A549 (cell line): ENCODE measurements around the gene MAT2A. TPM values are rescaled to one million over a fixed set of nuclear protein-coding genes. Genes with fewer than 3 reads are reported as not detected.
"Not testable (repeated sequence)": the region's sequence is repeated elsewhere in the genome, so short reads cannot be mapped to it uniquely, and the experiment has no call there.

ENCODE experiments used
- ATAC-seq, 2 experiments: fragments of 200-7000 bp in 1 of 2; fragments of >200 bp in 1 of 2; cut with Nextera tagmentation in 1 of 2; cut with Tn5 transposase in 1 of 2; 3 replicates each; pipeline versions ENCODE4 v1.8.0 to v1.9.1; 2018 to 2020; ENCODE audit warnings: mild to moderate bottlenecking in 1 of 2, moderate library complexity in 1 of 2
- CTCF ChIA-PET: fragments of 300-600 bp; sonication (Branson Sonifier 250); formaldehyde crosslinking; extraction: SDS; loops from one replicate; lab custom pipeline; 2021; ENCODE audit warnings: antibody characterized with exemption, inconsistent platforms; lab: Yijun Ruan, JAX
- POLR2A ChIA-PET: fragments of 350-600 bp; formaldehyde crosslinking; extraction: SDS; loops from one replicate; lab custom pipeline; 2021; ENCODE audit warnings: antibody characterized with exemption, inconsistent platforms; lab: Yijun Ruan, JAX
- DNase-seq, 2 experiments: peaks; one replicate each; pipeline versions ENCODE4 v3.0.0 to v3.0.0-alpha.2; 2011 to 2016; ENCODE audit warnings: low read depth in 1 of 2, low spot score in 1 of 2
- FAIRE-seq: peaks from 2 replicates; lab custom pipeline; 2011; peaks lifted over from hg19 to GRCh38; lab: Jason Lieb, UNC
- H3K27ac ChIP-seq, 2 experiments: fragments of >200 bp; sonication (Bioruptor Twin); formaldehyde crosslinking; 3 replicates each; pipeline ENCODE4 v1.5.1; 2016 to 2017
- H3K4me1 ChIP-seq: fragments of >200 bp; sonication (Bioruptor Twin); formaldehyde crosslinking; 3 replicates; pipeline ENCODE4 v1.6.1; 2016
- H3K4me2 ChIP-seq: fragments of >200 bp; sonication (Bioruptor Twin); formaldehyde crosslinking; 3 replicates; pipeline ENCODE4 v1.6.1; 2016
- H3K4me3 ChIP-seq: fragments of >200 bp; sonication (Bioruptor Twin); formaldehyde crosslinking; 3 replicates; pipeline ENCODE4 v1.5.1; 2016
- H3K9me3 ChIP-seq: fragments of >200 bp; sonication (Bioruptor Twin); formaldehyde crosslinking; 3 replicates; pipeline ENCODE4 v1.6.1; 2016
- CBX8 ChIP-seq: fragments of 200-600 bp; sonication (generic); IDR thresholded peaks from 2 replicates; pipeline ENCODE4 v1.6.1; 2016
- FOSL2 ChIP-seq, 2 experiments: fragments of 450-650 bp in 1 of 2; fragments of >200 bp in 1 of 2; sonication (Bioruptor Twin) in 1 of 2; formaldehyde crosslinking; IDR thresholded peaks; 2 replicates each; pipeline versions ENCODE4 v1.5.0 to v1.6.1; 2016 to 2020; ENCODE audit warnings: mild to moderate bottlenecking in 1 of 2, moderate library complexity in 1 of 2
- POLR2AphosphoS2 ChIP-seq: conservative IDR thresholded peaks from 2 replicates; pipeline ENCODE4 v1.6.1; 2012; ENCODE audit warnings: low read length, improper control_type of control experiment, inconsistent platforms
- RAD21 ChIP-seq, 2 experiments: fragments of >200 bp in 1 of 2; sonication (Bioruptor Twin) in 1 of 2; formaldehyde crosslinking in 1 of 2; IDR thresholded peaks in 1 of 2; conservative IDR thresholded peaks in 1 of 2; 2 replicates in 1 of 2; 3 replicates in 1 of 2; pipeline ENCODE4 v1.6.1; 2012 to 2018; ENCODE audit warnings: inconsistent platforms in 1 of 2
- RFX5 ChIP-seq: fragments of 450-650 bp; IDR thresholded peaks from 2 replicates; pipeline ENCODE4 v1.7.1; 2014; ENCODE audit warnings: antibody characterized with exemption, mild to moderate bottlenecking, moderate library complexity
- RNF2 ChIP-seq: fragments of 200-600 bp; sonication (generic); IDR thresholded peaks from 2 replicates; pipeline ENCODE4 v1.6.1; 2016; ENCODE audit warnings: low read depth, mild to moderate bottlenecking, antibody characterized with exemption, moderate library complexity, borderline replicate concordance
- SMC3 ChIP-seq: fragments of >200 bp; sonication (Bioruptor Twin); formaldehyde crosslinking; IDR thresholded peaks from 3 replicates; pipeline ENCODE4 v1.6.1; 2018; ENCODE audit warnings: inconsistent platforms
- SREBF2 ChIP-seq: fragments of 450-650 bp; IDR thresholded peaks from 2 replicates; pipeline ENCODE4 v1.6.1; 2014; ENCODE audit warnings: mild to moderate bottlenecking, moderate library complexity
- TFCP2L1 ChIP-seq: fragments of 250-450 bp; sonication (Bioruptor Pico); IDR thresholded peaks from 2 replicates; pipeline ENCODE4 v1.5.0; 2021; ENCODE audit warnings: mild to moderate bottlenecking
- TP53 ChIP-seq: fragments of 250-450 bp; sonication (Bioruptor Pico); IDR thresholded peaks from 2 replicates; pipeline ENCODE4 v1.5.0; 2021; ENCODE audit warnings: mild to moderate bottlenecking, moderate library complexity
- ZC3H11A ChIP-seq: fragments of 450-650 bp; IDR thresholded peaks from 2 replicates; pipeline ENCODE4 v1.6.1; 2014; ENCODE audit warnings: antibody characterized with exemption, mild to moderate bottlenecking
- WGBS: methylation state at CpG from one replicate; pipeline ENCODE4 v1.1.6; 2017; ENCODE audit errors: missing lambda C conversion rate; 5-methylcytosine and 5-hydroxymethylcytosine counted together
- polyA plus RNA-seq, 4 experiments: library from polyadenylated mRNA; depleted of rRNA in 3 of 4; stranded (reverse); fragments of >200 nt; fragmentation: RNase III in 1 of 4; extraction: RNeasy Plus Mini Kit Qiagen cat#74134 plus additional on column Dnase treatment in 1 of 4; gene quantifications; 2 replicates in 3 of 4; 3 replicates in 1 of 4; pipeline ENCODE4 v1.2.3, GENCODE V29; 2011 to 2017
- TF ChIP-seq, protein P1 (sequence below): fragments of 200-600 bp; sonication (generic); IDR thresholded peaks from 2 replicates; pipeline ENCODE4 v1.6.1; 2016; ENCODE audit warnings: antibody characterized with exemption, mild to moderate bottlenecking, moderate library complexity

MAT2A gene
- polyA plus RNA-seq, 2 of the 4 experiments (the other 2 are of a cell fraction), result 370 to 1,024 TPM

DNA sequence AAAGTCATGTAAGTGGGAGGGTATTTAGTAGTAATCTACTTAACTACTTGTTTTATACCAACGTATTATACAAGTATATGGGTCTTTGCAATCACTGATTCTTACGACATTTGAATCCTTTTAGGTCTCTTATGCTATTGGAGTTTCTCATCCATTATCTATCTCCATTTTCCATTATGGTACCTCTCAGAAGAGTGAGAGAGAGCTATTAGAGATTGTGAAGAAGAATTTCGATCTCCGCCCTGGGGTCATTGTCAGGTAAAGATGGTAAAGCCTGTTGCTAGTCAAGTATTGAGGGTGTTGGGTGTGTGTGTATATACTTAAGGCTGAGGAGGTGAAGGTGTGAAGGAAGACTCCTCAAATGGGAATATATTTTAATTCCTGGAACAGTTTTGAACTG lies 3.8 kb downstream of the MAT2A start (continued):
- TF ChIP-seq RAD21 (conservative IDR thresholded peaks at IDR 0.05 in 1 of 2, IDR thresholded peaks at IDR 0.05 in 1 of 2) (no peak), RNF2 (no peak), FOSL2 (IDR thresholded peaks at IDR 0.05) (no peak), FOSL2 (CRISPR knock-in tag; IDR thresholded peaks at IDR 0.05) (no peak), SMC3 (no peak), SREBF2 (no peak), TP53 (CRISPR knock-in tag) (0 out of 2 replicates have a peak, but pooled peaks have one; percentile 38), CBX8 (no peak), ZC3H11A (no peak), RFX5 (no peak)
- TF ChIP-seq, protein P1, sequence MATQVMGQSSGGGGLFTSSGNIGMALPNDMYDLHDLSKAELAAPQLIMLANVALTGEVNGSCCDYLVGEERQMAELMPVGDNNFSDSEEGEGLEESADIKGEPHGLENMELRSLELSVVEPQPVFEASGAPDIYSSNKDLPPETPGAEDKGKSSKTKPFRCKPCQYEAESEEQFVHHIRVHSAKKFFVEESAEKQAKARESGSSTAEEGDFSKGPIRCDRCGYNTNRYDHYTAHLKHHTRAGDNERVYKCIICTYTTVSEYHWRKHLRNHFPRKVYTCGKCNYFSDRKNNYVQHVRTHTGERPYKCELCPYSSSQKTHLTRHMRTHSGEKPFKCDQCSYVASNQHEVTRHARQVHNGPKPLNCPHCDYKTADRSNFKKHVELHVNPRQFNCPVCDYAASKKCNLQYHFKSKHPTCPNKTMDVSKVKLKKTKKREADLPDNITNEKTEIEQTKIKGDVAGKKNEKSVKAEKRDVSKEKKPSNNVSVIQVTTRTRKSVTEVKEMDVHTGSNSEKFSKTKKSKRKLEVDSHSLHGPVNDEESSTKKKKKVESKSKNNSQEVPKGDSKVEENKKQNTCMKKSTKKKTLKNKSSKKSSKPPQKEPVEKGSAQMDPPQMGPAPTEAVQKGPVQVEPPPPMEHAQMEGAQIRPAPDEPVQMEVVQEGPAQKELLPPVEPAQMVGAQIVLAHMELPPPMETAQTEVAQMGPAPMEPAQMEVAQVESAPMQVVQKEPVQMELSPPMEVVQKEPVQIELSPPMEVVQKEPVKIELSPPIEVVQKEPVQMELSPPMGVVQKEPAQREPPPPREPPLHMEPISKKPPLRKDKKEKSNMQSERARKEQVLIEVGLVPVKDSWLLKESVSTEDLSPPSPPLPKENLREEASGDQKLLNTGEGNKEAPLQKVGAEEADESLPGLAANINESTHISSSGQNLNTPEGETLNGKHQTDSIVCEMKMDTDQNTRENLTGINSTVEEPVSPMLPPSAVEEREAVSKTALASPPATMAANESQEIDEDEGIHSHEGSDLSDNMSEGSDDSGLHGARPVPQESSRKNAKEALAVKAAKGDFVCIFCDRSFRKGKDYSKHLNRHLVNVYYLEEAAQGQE, result no peak

DNA sequence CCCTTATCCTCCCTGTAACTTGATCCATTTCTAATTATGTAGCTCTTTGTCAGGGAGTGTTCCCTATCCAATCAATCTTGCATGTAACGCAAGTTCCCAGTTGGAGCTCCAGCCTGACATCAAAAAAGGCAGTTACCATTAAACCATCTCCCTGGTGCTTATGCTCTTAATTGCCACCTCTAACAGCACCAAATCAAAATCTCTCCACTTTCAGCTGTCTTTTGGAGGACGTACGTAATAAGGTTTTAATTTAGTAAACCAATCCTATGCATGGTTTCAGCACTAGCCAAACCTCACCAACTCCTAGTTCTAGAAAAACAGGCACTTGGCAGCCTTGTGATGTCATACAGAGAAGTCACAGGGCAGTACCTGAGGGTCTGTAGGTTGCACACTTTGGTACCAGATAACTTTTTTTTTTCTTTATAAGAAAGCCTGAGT lies 5.3 kb downstream of the MAT2A start:
- peak overlapping the region; percentile 24 for H3K4me2 ChIP-seq
- not testable (repeated sequence) for H3K4me3 ChIP-seq, DNase-seq, ATAC-seq, H3K9me3 ChIP-seq
- ChIA-PET POLR2A (interaction anchor here (0.5 to 8.8 kb wide), 4 partner anchors 36 to 232 kb away, joined by 3 to 261 read pairs (median 6); partner anchors contain the start of gene SH2D6), CTCF (interaction anchor here (0.7 to 35.5 kb wide), 6 partner anchors 8 to 560 kb away, joined by 3 to 1185 read pairs (median 3); partner anchors contain the start of genes CAPG and SH2D6)
- 83% methylated on average over 3 of the region's 3 CpGs for WGBS
- TF ChIP-seq POLR2AphosphoS2 (peak; percentile 89; the same call in 1 of the 2 replicates), TFCP2L1 (CRISPR knock-in tag) (0 out of 2 replicates have a peak, but pooled peaks have one; percentile 53)
- TF ChIP-seq, all 56 proteins: peak for 2; not testable (repeated sequence) for 54
- 0 out of 6 replicates have a peak overlapping the region, but pooled peaks of 1 of the 2 experiments have one; percentile 3 for H3K27ac ChIP-seq
- H3K4me1 ChIP-seq, result peaks cover 57% of the 10 kb centered on the region
- FAIRE-seq, result not testable (repeated sequence)

DNA sequence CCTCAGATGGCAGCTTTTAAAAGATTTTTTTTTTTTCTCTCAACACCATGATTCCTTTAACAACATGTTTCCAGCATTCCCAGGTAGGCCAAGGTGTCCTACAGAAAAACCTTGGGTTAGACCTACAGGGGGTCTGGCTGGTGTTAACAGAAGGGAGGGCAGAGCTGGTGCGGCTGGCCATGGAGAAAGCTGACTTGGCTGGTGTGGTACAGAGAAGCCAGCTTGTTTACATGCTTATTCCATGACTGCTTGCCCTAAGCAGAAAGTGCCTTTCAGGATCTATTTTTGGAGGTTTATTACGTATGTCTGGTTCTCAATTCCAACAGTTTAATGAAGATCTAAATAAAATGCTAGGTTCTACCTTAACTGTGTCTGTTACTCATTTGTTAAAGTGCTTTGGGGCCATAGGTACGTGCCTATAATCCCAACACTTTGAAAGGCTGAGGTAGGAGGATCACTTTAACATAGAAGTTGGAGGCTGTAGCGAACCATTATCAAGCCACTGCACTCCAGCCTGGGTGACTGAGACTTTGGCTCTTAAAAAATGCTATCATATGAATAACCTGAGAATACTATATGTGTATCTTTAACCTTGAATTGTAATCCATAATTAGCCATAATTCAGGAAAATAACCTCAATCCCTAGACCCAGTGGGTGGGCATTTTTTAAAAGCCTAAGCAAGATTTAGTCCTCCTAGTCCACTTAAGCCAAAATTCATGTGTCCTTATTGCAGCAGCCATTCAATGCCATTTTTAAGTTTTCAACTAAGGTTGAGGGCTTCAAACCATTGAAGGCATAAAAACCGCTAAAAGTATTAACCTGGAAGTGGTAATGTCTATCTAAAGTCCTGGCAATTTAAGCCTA lies 6.2 kb downstream of the MAT2A start:
- Histone ChIP-seq H3K4me2 (peak overlapping the region; percentile 24; the same call in 2 of the 3 replicates), H3K4me1 (peaks cover 63% of the 10 kb centered on the region)
- 81% methylated on average over 5 of the region's 5 CpGs for WGBS
- FAIRE-seq, H3K27ac ChIP-seq, H3K4me3 ChIP-seq, DNase-seq, H3K9me3 ChIP-seq, ATAC-seq: not testable (repeated sequence)
- TF ChIP-seq POLR2AphosphoS2, result peak; percentile 77; the same call in 1 of the 2 replicates
- TF ChIP-seq TFCP2L1 (CRISPR knock-in tag), result peak; percentile 38; the same call in 1 of the 2 replicates
- CTCF ChIA-PET, result interaction anchor here (0.7 to 35.5 kb wide), 8 partner anchors 7 to 561 kb away, joined by 3 to 1185 read pairs (median 4); partner anchors contain the start of genes CAPG and SH2D6
- POLR2A ChIA-PET, result interaction anchor here (0.6 to 9.0 kb wide), 13 partner anchors 11 to 233 kb away, joined by 3 to 261 read pairs (median 4); partner anchors contain the start of genes RNF181 and SH2D6
